ENCODE data around the gene CEACAM18. TPM values are rescaled to one million over a fixed set of nuclear protein-coding genes. Genes with fewer than 3 reads are reported as not detected.
"Not testable (repeated sequence)": the region's sequence is repeated elsewhere in the genome, so short reads cannot be mapped to it uniquely, and the experiment has no call there.

CEACAM18 gene
- total and polyA plus RNA-seq, 2 donors (not counting 3 experiments of a cell fraction or from before 2014, with no cell fraction given): not detected

- Histone ChIP-seq H3K4me2 (ENCODE audit: insufficient read depth, low read length) (no peak overlapping the region), H3K27me3 (ENCODE audit: control insufficient read depth in 2 of 2, insufficient read depth in 2 of 2, low read length in 2 of 2) (no peaks in the 10 kb centered on the region), H3K9me1 (replicated peaks; ENCODE audit: control insufficient read depth, extremely low read depth, insufficient read depth, low read length) (no peaks in the 10 kb centered on the region), H2AFZ (ENCODE audit: low read depth, low read length) (no peak overlapping the region), H4K20me1 (replicated peaks; ENCODE audit: control insufficient read depth, extremely low read depth, insufficient read depth, low read length) (no peaks in the 10 kb centered on the region), H3K4me1 (ENCODE audit: control insufficient read depth, extremely low read depth, insufficient read depth, low read length) (no peaks in the 10 kb centered on the region), H3K79me2 (ENCODE audit: control insufficient read depth, insufficient read depth, low read length) (no peaks in the 10 kb centered on the region), H3K4me3 (replicated peaks in 1 of 3; ENCODE audit: insufficient read depth in 1 of 3, low read depth in 1 of 3, low read length in 3 of 3) (no peak overlapping the region), H3K9ac (replicated peaks; ENCODE audit: extremely low read depth, insufficient read depth, low read length) (no peak overlapping the region), H3K27ac (ENCODE audit: insufficient read depth, low read depth, low read length) (no peak overlapping the region), H3K9me3 (replicated peaks; ENCODE audit: control insufficient read depth, insufficient read depth, low read length) (no peaks in the 10 kb centered on the region), H3K36me3 (ENCODE audit: control insufficient read depth in 2 of 2, extremely low read depth in 1 of 2, insufficient read depth in 2 of 2, low read length in 2 of 2) (no peaks in the 10 kb centered on the region)
- intact Hi-C loops (cut with micrococcal nuclease): no loop called here
- no peak for DNase-seq (ENCODE audit: low read depth, low spot score)
- FAIRE-seq: no peak
- TF ChIP-seq POLR2A (IDR thresholded peaks at IDR 0.05; ENCODE audit: low read depth, low read length) (no peak), JUN (IDR thresholded peaks at IDR 0.05; ENCODE audit: borderline replicate concordance, insufficient read depth, insufficient read length, low read depth) (no peak), CTCF (IDR thresholded peaks at IDR 0.05; ENCODE audit: extremely low read depth in 1 of 2, insufficient read depth in 1 of 2, low read depth in 1 of 2, low read length in 2 of 2) (no peak), POLR2AphosphoS5 (IDR thresholded peaks at IDR 0.05; ENCODE audit: insufficient read depth, low read depth, low read length) (no peak), GATA2 (IDR thresholded peaks at IDR 0.05; ENCODE audit: insufficient read depth, insufficient read length, low read depth, low read length) (no peak), EZH2 (IDR thresholded peaks at IDR 0.05; ENCODE audit: borderline replicate concordance, low read depth, low read length, severe bottlenecking) (no peak), MAX (IDR thresholded peaks at IDR 0.05; ENCODE audit: insufficient read depth, insufficient read length) (no peak), MYC (IDR thresholded peaks at IDR 0.05; ENCODE audit: low read depth, low read length) (no peak)
- no TSS peak for BruUV-seq (replicated peaks)
- POLR2A ChIA-PET: no interaction called here
- CTCF ChIA-PET: interaction anchor here (1.2 to 1.6 kb wide), 3 partner anchors 20 to 219 kb away, joined by 3 to 4 read pairs (median 3); no protein-coding TSS in a partner anchor
- dilution Hi-C loops (cut with MboI; ENCODE audit: extremely low pct_ligation_motif_present, low sequenced_read_pairs): no loop called here
Measured at GRCh38 chr19:51441410-51442390, 36.6 kb upstream of the CEACAM18 start.

- H3K27me3 ChIP-seq (ENCODE audit: control insufficient read depth in 2 of 2, insufficient read depth in 2 of 2, low read length in 2 of 2); H3K4me2 ChIP-seq (ENCODE audit: insufficient read depth, low read length); H3K9me3 ChIP-seq (replicated peaks; ENCODE audit: control insufficient read depth, insufficient read depth, low read length); H3K27ac ChIP-seq (ENCODE audit: insufficient read depth, low read depth, low read length); H3K36me3 ChIP-seq (ENCODE audit: control insufficient read depth in 2 of 2, extremely low read depth in 1 of 2, insufficient read depth in 2 of 2, low read length in 2 of 2); intact Hi-C loops (cut with micrococcal nuclease); DNase-seq (ENCODE audit: low read depth, low spot score); BruUV-seq (replicated peaks); H4K20me1 ChIP-seq (replicated peaks; ENCODE audit: control insufficient read depth, extremely low read depth, insufficient read depth, low read length); dilution Hi-C loops (cut with MboI; ENCODE audit: extremely low pct_ligation_motif_present, low sequenced_read_pairs); H3K4me1 ChIP-seq (ENCODE audit: control insufficient read depth, extremely low read depth, insufficient read depth, low read length); H3K4me3 ChIP-seq (replicated peaks in 1 of 3; ENCODE audit: insufficient read depth in 1 of 3, low read depth in 1 of 3, low read length in 3 of 3); CTCF ChIA-PET; H3K9ac ChIP-seq (replicated peaks; ENCODE audit: extremely low read depth, insufficient read depth, low read length); FAIRE-seq; H3K9me1 ChIP-seq (replicated peaks; ENCODE audit: control insufficient read depth, extremely low read depth, insufficient read depth, low read length); H3K79me2 ChIP-seq (ENCODE audit: control insufficient read depth, insufficient read depth, low read length); POLR2A ChIA-PET; H2AFZ ChIP-seq (ENCODE audit: low read depth, low read length): not testable (repeated sequence)
Measured at GRCh38 chr19:51447510-51447909, 30.8 kb upstream of the CEACAM18 start.
